ENCODE results near the gene RBM33.

Gene RBM33

GRCh38 chr7:155755026-155755425 is 110.6 kb downstream of the RBM33 start:
- Histone ChIP-seq H3K4me3 (ENCODE audit: low read depth in 1 of 2, low read length in 2 of 2) (no peak overlapping the region), H3K4me1 (ENCODE audit: insufficient read depth, low read length) (peaks cover 44% of the 10 kb centered on the region), H3K36me3 (ENCODE audit: insufficient read depth, low read length) (peaks cover 12% of the 10 kb centered on the region), H3K9ac (ENCODE audit: low read length) (no peak overlapping the region), H3K27me3 (ENCODE audit: control insufficient read depth in 1 of 2, insufficient read depth in 2 of 2, low read length in 2 of 2) (no peaks in the 10 kb centered on the region), H3K27ac (ENCODE audit: low read depth, low read length) (no peak overlapping the region), H3K9me3 (ENCODE audit: low read length) (no peaks in the 10 kb centered on the region)

- Histone ChIP-seq H3K9me3 (ENCODE audit: low read length) (no peaks in the 10 kb centered on the region), H3K27ac (ENCODE audit: low read depth, low read length) (no peak overlapping the region), H3K27me3 (ENCODE audit: control insufficient read depth in 1 of 2, insufficient read depth in 2 of 2, low read length in 2 of 2) (no peaks in the 10 kb centered on the region), H3K9ac (ENCODE audit: low read length) (no peak overlapping the region), H3K4me1 (ENCODE audit: insufficient read depth, low read length) (peaks cover 32% of the 10 kb centered on the region), H3K4me3 (ENCODE audit: low read depth in 1 of 2, low read length in 2 of 2) (no peak overlapping the region), H3K36me3 (ENCODE audit: insufficient read depth, low read length) (peaks cover 12% of the 10 kb centered on the region)
Measured at GRCh38 chr7:155756322-155756721, 111.9 kb downstream of the RBM33 start.

GRCh38 chr7:155758348-155758747 is 113.9 kb downstream of the RBM33 start:
- peaks cover 9% of the 10 kb centered on the region for H3K36me3 ChIP-seq (ENCODE audit: insufficient read depth, low read length)

GRCh38 chr7:155759740-155760430 is 115.4 kb downstream of the RBM33 start:
- no peaks in the 10 kb centered on the region for H3K9me3 ChIP-seq (ENCODE audit: low read length)
- no peak overlapping the region for H3K27ac ChIP-seq (ENCODE audit: low read depth, low read length)
- H3K36me3 ChIP-seq (ENCODE audit: insufficient read depth, low read length) = peaks cover 18% of the 10 kb centered on the region
- no peak overlapping the region for H3K4me3 ChIP-seq (ENCODE audit: low read depth in 1 of 2, low read length in 2 of 2)
- H3K9ac ChIP-seq (ENCODE audit: low read length) = no peak overlapping the region
- peaks cover 16% of the 10 kb centered on the region for H3K4me1 ChIP-seq (ENCODE audit: insufficient read depth, low read length)
- no peaks in the 10 kb centered on the region for H3K27me3 ChIP-seq (ENCODE audit: control insufficient read depth in 1 of 2, insufficient read depth in 2 of 2, low read length in 2 of 2)

More at GRCh38 chr7:155758348-155758747, 113.9 kb downstream of the RBM33 start:
- H3K4me1 ChIP-seq (ENCODE audit: insufficient read depth, low read length) = peaks cover 28% of the 10 kb centered on the region
- H3K9me3 ChIP-seq (ENCODE audit: low read length) = no peaks in the 10 kb centered on the region
- no peak overlapping the region for H3K4me3 ChIP-seq (ENCODE audit: low read depth in 1 of 2, low read length in 2 of 2)
- no peak overlapping the region for H3K9ac ChIP-seq (ENCODE audit: low read length)
- no peaks in the 10 kb centered on the region for H3K27me3 ChIP-seq (ENCODE audit: control insufficient read depth in 1 of 2, insufficient read depth in 2 of 2, low read length in 2 of 2)
- H3K27ac ChIP-seq (ENCODE audit: low read depth, low read length) = no peak overlapping the region

GRCh38 chr7:155761162-155761561 is 116.7 kb downstream of the RBM33 start:
- Histone ChIP-seq H3K4me1 (ENCODE audit: insufficient read depth, low read length) (peaks cover 16% of the 10 kb centered on the region), H3K27me3 (ENCODE audit: control insufficient read depth in 1 of 2, insufficient read depth in 2 of 2, low read length in 2 of 2) (no peaks in the 10 kb centered on the region), H3K4me3 (ENCODE audit: low read depth in 1 of 2, low read length in 2 of 2) (no peak overlapping the region), H3K36me3 (ENCODE audit: insufficient read depth, low read length) (peaks cover 30% of the 10 kb centered on the region), H3K27ac (ENCODE audit: low read depth, low read length) (no peak overlapping the region), H3K9ac (ENCODE audit: low read length) (no peak overlapping the region), H3K9me3 (ENCODE audit: low read length) (no peaks in the 10 kb centered on the region)

GRCh38 chr7:155762036-155762435 is 117.6 kb downstream of the RBM33 start:
- Histone ChIP-seq H3K9me3 (ENCODE audit: low read length) (no peaks in the 10 kb centered on the region), H3K9ac (ENCODE audit: low read length) (no peak overlapping the region), H3K27me3 (ENCODE audit: control insufficient read depth in 1 of 2, insufficient read depth in 2 of 2, low read length in 2 of 2) (no peaks in the 10 kb centered on the region), H3K36me3 (ENCODE audit: insufficient read depth, low read length) (peaks cover 37% of the 10 kb centered on the region), H3K4me3 (ENCODE audit: low read depth in 1 of 2, low read length in 2 of 2) (no peak overlapping the region), H3K27ac (ENCODE audit: low read depth, low read length) (peak overlapping the region; percentile 12), H3K4me1 (ENCODE audit: insufficient read depth, low read length) (peaks cover 16% of the 10 kb centered on the region)

- Histone ChIP-seq H3K9ac (ENCODE audit: low read length) (no peak overlapping the region), H3K27me3 (ENCODE audit: control insufficient read depth in 1 of 2, insufficient read depth in 2 of 2, low read length in 2 of 2) (no peaks in the 10 kb centered on the region), H3K9me3 (ENCODE audit: low read length) (no peaks in the 10 kb centered on the region), H3K36me3 (ENCODE audit: insufficient read depth, low read length) (peaks cover 41% of the 10 kb centered on the region), H3K27ac (ENCODE audit: low read depth, low read length) (peak overlapping the region; percentile 1), H3K4me1 (ENCODE audit: insufficient read depth, low read length) (peaks cover 16% of the 10 kb centered on the region), H3K4me3 (ENCODE audit: low read depth in 1 of 2, low read length in 2 of 2) (no peak overlapping the region)
Measured at GRCh38 chr7:155762655-155763054, 118.2 kb downstream of the RBM33 start.

GRCh38 chr7:155763122-155763521 is 118.7 kb downstream of the RBM33 start:
- Histone ChIP-seq H3K9ac (ENCODE audit: low read length) (no peak overlapping the region), H3K27ac (ENCODE audit: low read depth, low read length) (peak overlapping the region; percentile 1), H3K4me1 (ENCODE audit: insufficient read depth, low read length) (peaks cover 16% of the 10 kb centered on the region), H3K9me3 (ENCODE audit: low read length) (no peaks in the 10 kb centered on the region), H3K4me3 (ENCODE audit: low read depth in 1 of 2, low read length in 2 of 2) (no peak overlapping the region), H3K36me3 (ENCODE audit: insufficient read depth, low read length) (peaks cover 42% of the 10 kb centered on the region), H3K27me3 (ENCODE audit: control insufficient read depth in 1 of 2, insufficient read depth in 2 of 2, low read length in 2 of 2) (no peaks in the 10 kb centered on the region)

GRCh38 chr7:155763691-155764437 is 119.4 kb downstream of the RBM33 start:
- H3K36me3 ChIP-seq (ENCODE audit: insufficient read depth, low read length) = peaks cover 43% of the 10 kb centered on the region
- no peak overlapping the region for H3K27ac ChIP-seq (ENCODE audit: low read depth, low read length)
- no peaks in the 10 kb centered on the region for H3K27me3 ChIP-seq (ENCODE audit: control insufficient read depth in 1 of 2, insufficient read depth in 2 of 2, low read length in 2 of 2)
- H3K9me3 ChIP-seq (ENCODE audit: low read length) = no peaks in the 10 kb centered on the region
- H3K9ac ChIP-seq (ENCODE audit: low read length) = no peak overlapping the region
- no peak overlapping the region for H3K4me3 ChIP-seq (ENCODE audit: low read depth in 1 of 2, low read length in 2 of 2)
- peaks cover 16% of the 10 kb centered on the region for H3K4me1 ChIP-seq (ENCODE audit: insufficient read depth, low read length)

GRCh38 chr7:155764438-155764793 is 120.0 kb downstream of the RBM33 start:
- H3K9me3 ChIP-seq (ENCODE audit: low read length) = no peaks in the 10 kb centered on the region
- H3K4me1 ChIP-seq (ENCODE audit: insufficient read depth, low read length) = peaks cover 16% of the 10 kb centered on the region
- no peak overlapping the region for H3K9ac ChIP-seq (ENCODE audit: low read length)
- no peak overlapping the region for H3K4me3 ChIP-seq (ENCODE audit: low read depth in 1 of 2, low read length in 2 of 2)
- H3K27ac ChIP-seq (ENCODE audit: low read depth, low read length) = no peak overlapping the region
- H3K27me3 ChIP-seq (ENCODE audit: control insufficient read depth in 1 of 2, insufficient read depth in 2 of 2, low read length in 2 of 2) = no peaks in the 10 kb centered on the region
- H3K36me3 ChIP-seq (ENCODE audit: insufficient read depth, low read length) = peaks cover 46% of the 10 kb centered on the region

- no peaks in the 10 kb centered on the region for H3K27me3 ChIP-seq (ENCODE audit: control insufficient read depth in 1 of 2, insufficient read depth in 2 of 2, low read length in 2 of 2)
- peaks cover 19% of the 10 kb centered on the region for H3K4me1 ChIP-seq (ENCODE audit: insufficient read depth, low read length)
- H3K9ac ChIP-seq (ENCODE audit: low read length) = no peak overlapping the region
- no peak overlapping the region for H3K4me3 ChIP-seq (ENCODE audit: low read depth in 1 of 2, low read length in 2 of 2)
- peaks cover 56% of the 10 kb centered on the region for H3K36me3 ChIP-seq (ENCODE audit: insufficient read depth, low read length)
- H3K9me3 ChIP-seq (ENCODE audit: low read length) = no peaks in the 10 kb centered on the region
- H3K27ac ChIP-seq (ENCODE audit: low read depth, low read length) = no peak overlapping the region
Measured at GRCh38 chr7:155765458-155765857, 121.0 kb downstream of the RBM33 start.

- Histone ChIP-seq H3K9ac (ENCODE audit: low read length) (no peak overlapping the region), H3K4me3 (ENCODE audit: low read depth in 1 of 2, low read length in 2 of 2) (no peak overlapping the region), H3K27me3 (ENCODE audit: control insufficient read depth in 1 of 2, insufficient read depth in 2 of 2, low read length in 2 of 2) (no peaks in the 10 kb centered on the region), H3K27ac (ENCODE audit: low read depth, low read length) (no peak overlapping the region), H3K36me3 (ENCODE audit: insufficient read depth, low read length) (peaks cover 62% of the 10 kb centered on the region), H3K9me3 (ENCODE audit: low read length) (no peaks in the 10 kb centered on the region), H3K4me1 (ENCODE audit: insufficient read depth, low read length) (peaks cover 19% of the 10 kb centered on the region)
Measured at GRCh38 chr7:155766386-155766785, 121.9 kb downstream of the RBM33 start.

All from muscle layer of colon (tissue), 2 donors.